IPS-18c (cell line): ENCODE results near the gene AWAT1.
"Not testable (repeated sequence)": the region's sequence is repeated elsewhere in the genome, so short reads cannot be mapped to it uniquely, and the experiment has no call there.

ENCODE experiments used
- H3K4me3 ChIP-seq: 2 replicates; pipeline ENCODE4 v1.7.0; 2013; ENCODE audit warnings: low read depth, mild to moderate bottlenecking, low read length, moderate library complexity; ENCODE audit not compliant: insufficient read depth
- H3K9me3 ChIP-seq: one replicate; pipeline ENCODE4 v1.6.1; 2013; ENCODE audit warnings: mild to moderate bottlenecking, low read length, moderate library complexity; ENCODE audit not compliant: control insufficient read depth, insufficient read depth

Gene AWAT1

DNA sequence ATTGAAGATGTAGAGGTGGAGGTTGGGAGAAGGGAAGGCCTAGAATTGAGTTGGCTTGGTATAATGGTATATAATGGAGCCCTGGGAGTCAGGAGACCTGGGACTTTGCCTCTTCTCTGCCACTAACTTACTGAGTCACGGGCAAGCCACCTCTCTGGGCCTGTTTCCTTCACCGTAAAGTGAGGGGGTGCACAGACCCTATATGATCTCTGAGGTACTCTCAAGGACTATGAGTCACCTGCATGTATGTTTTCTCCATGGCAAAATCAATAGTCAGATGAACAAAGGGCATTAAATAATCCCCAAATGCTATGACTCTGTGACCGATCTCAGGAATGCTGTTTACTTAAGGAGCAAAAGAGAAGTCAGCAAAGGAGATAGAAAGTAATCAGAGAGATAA is 20.5 kb downstream of the AWAT1 start:
- no peak overlapping the region for H3K4me3 ChIP-seq
- H3K9me3 ChIP-seq: peaks cover 10% of the 10 kb centered on the region

GRCh38 chrX:70255452-70255851 is 21.0 kb downstream of the AWAT1 start:
- no peak overlapping the region for H3K4me3 ChIP-seq
- H3K9me3 ChIP-seq: peaks cover 10% of the 10 kb centered on the region

DNA sequence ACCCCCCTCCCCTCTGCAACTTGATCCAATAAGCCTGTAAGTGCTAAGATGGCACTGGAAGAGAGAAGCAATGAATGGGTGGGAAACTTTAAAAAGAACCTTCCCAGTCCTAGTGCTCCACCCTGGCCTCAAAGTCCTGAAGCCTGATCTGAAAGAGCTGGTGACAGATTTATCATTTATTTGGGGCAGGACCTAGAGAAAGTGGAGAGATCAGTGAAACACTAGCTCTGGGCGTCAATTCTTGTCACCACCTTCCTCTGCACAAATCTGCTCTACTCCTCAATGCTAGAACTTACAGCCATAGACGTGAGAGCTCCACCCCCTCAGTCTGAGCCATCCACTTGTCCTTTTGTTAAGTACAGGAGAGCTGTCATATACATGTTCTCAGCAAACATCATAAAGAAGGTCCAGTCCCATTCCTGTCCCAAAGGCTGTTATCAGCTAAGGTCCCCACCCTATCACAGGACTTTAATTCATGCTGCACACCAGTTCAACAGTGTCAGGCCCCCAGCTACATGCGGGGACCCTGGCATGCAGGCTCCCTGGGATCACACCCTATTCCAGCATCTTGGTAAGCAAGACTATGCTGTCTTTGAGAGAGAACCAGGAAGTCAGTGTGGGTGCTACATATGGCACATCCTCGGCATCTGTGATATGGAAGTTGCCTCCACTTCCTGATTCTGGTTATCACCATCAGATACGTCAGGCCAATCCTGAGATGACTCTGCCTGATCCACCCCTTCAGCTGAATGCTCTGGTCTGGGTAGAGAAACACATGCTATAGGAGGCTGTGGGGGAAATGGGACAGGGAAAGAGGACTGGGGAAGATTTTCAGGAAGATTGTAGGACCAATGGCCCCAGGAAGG is 23.2 kb downstream of the AWAT1 start:
- peaks cover 14% of the 10 kb centered on the region for H3K9me3 ChIP-seq

DNA sequence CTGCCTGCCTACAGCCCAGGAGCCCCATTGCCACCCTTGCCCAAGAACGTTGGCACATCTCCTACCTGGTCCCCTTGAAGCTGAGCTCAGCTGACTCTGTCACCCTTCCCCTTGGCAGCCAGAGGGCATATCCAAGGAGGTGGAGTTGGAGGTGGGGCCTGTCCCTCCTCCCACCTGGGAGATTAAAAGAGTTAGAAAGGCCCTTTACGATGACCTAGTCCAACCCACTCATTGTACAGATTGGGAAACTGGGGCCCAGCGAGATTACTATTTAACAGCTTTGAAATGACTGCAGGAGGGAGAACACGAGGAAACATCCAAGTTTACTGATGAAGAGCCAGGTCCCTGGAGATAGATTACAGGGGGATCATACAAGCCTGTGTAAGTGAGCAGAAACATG is 25.6 kb downstream of the AWAT1 start, which contains the start of gene P2RY4:
Gene P2RY4 (minus strand): TSS at position 101 of the 400 bp plus-strand sequence. CDS start 580 bp downstream, outside the sequence.
- H3K9me3 ChIP-seq: peaks cover 13% of the 10 kb centered on the region

More for the DNA sequence above, 23.2 kb downstream of the AWAT1 start:
- H3K4me3 ChIP-seq: no peak overlapping the region

GRCh38 chrX:70262952-70263567 is 28.6 kb downstream of the AWAT1 start:
- Histone ChIP-seq H3K9me3 (peaks cover 14% of the 10 kb centered on the region), H3K4me3 (no peak overlapping the region)

More for the DNA sequence above, 25.6 kb downstream of the AWAT1 start, which contains the start of gene P2RY4:
- no peak within 1 kb of the TSS for H3K4me3 ChIP-seq

GRCh38 chrX:70264784-70265183 is 30.3 kb downstream of the AWAT1 start:
- peaks cover 14% of the 10 kb centered on the region for H3K9me3 ChIP-seq
- no peak overlapping the region for H3K4me3 ChIP-seq

- H3K9me3 ChIP-seq: peaks cover 10% of the 10 kb centered on the region
- no peak within 1 kb of the TSS for H3K4me3 ChIP-seq
Observed at GRCh38 chrX:70268034-70268433, 33.6 kb downstream of the AWAT1 start, which contains the start of gene ARR3. ARR3 (plus strand) TSS chrX:70268334; CDS start chrX:70269386, 1,052 bp downstream.

GRCh38 chrX:70274029-70274428 is 39.6 kb downstream of the AWAT1 start:
- H3K4me3 ChIP-seq, H3K9me3 ChIP-seq: not testable (repeated sequence)

GRCh38 chrX:70279081-70279480 is 44.6 kb downstream of the AWAT1 start:
- Histone ChIP-seq H3K4me3 (no peak overlapping the region), H3K9me3 (peaks cover 6% of the 10 kb centered on the region)

DNA sequence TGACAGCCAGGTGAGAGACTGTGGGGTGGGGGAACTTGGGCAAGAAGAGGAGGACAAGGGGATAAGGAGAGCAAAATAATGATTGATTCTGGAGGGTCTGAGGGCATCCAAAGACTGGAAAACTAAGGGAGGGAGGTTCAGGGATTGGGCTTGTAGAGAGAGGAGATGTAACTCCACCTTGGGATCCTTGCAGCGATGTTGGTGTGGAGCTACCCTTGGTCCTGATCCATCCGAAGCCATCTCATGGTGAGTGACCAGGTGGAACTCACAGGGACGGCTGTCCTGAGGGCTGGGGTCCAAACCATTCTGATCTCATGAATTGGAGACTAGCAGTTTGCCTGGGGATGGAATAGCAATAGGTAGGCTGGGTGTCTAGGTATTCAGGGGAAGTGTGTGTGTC is 46.1 kb downstream of the AWAT1 start:
- Histone ChIP-seq H3K4me3 (no peak overlapping the region), H3K9me3 (peaks cover 7% of the 10 kb centered on the region)

DNA sequence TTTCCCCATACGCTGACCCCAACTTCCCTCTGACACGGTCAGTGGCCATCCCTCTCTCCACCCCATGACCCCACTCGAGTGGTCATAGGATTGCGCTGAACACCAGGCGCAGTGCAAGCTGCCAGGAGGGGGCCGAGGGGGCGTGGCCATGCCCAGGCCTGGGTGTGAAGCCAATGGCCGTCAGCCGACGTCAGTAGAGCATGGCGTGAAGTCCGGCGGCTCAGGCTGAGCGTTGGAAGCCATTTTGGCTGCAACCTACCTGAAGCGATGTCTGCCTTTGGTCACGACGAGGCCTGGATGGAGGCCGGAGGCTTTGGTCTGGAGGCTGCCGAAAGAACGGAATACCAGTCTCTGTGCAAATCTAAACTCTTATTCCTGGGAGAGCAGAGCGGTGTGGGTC is 47.5 kb downstream of the AWAT1 start, which contains the start of gene RAB41:
Gene RAB41 (plus strand): TSS at position 222 of the 400 bp plus-strand sequence. CDS start 46 bp downstream, at position 268.
- Histone ChIP-seq H3K9me3 (peaks cover 10% of the 10 kb centered on the region), H3K4me3 (no peak within 1 kb of the TSS)

DNA sequence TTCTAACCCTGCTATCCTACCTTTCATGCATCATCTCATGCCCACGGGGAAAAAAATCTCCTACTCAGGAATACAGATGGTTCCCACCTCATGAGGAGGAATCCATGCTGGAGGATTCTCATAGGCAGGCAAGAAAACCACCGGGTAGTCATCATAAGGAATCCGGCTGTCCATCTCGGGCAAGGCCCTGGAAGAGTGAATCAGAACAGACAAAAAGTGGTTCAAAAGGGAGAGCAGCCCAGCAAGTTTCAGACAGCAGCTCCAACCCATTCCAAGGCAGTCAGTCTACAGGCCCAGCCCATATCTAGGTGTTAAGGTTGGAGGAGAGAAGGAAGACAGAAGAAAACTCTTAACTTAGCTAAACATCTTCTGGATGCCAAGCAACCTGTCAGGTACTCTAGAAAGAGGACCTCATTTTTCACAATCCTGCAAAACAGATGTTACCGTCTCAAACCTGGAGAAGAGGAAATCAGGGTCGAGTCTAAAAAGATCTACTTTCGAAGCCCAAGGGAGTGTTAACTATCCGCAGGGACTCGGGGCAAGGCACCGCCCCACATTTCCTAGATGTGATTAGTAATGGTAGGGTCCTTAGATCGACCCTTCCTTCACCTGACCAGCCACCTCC is 54.8 kb downstream of the AWAT1 start:
- peaks cover 5% of the 10 kb centered on the region for H3K9me3 ChIP-seq
- peak overlapping the region; percentile 59 for H3K4me3 ChIP-seq
